ENCODE data around the gene HDHD3.
"Not testable (repeated sequence)": the region's sequence is repeated elsewhere in the genome, so short reads cannot be mapped to it uniquely, and the experiment has no call there.

Gene HDHD3

DNA sequence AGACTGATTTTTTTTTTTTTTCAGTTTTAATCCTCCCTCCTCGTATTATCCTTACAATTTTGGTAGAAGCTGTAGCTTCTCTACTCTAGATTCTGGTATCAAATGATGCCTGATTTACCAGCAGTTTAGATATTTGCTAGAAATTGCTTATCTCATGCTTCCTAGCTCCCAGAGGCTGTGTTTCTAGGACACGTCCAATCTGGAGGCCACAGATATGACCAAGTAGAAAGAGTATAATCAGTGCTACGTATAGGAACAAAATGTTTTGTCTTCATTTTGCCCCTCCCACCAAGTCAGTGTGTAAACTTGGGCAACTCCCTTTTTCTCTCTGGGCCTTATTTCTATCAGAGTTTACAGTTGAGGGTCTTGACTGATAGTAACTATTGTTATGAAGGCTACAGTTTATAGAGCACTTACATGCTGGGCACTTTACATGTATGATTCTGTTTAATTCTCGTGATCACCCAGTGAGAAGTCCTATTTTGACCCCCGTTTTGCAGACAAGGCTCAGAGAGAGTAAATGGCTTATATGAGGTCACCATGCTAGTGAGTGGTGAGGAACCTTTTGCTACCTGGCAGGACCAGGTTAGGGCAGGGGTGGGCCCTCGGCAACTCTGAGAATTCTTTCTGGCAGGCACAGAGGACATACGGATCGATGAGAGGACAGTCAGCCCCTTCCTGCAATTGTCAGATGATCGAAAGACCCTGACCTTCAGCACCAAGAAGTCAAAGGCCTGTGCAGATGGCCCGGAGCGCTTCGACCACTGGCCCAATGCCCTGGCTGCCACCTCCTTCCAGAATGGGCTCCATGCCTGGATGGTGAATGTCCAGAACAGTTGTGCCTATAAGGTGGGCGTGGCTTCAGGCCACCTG, 7.6 kb downstream of the HDHD3 start:
- TF ChIP-seq EZH2phosphoT487 (IDR thresholded peaks at IDR 0.05; ENCODE audit: borderline replicate concordance, low read length) (no peak), CTCF (IDR thresholded peaks at IDR 0.05; ENCODE audit: low read depth, low read length, poor library complexity, severe bottlenecking) (no peak)
- Histone ChIP-seq H3K4me2 (ENCODE audit: low read length) (no peak overlapping the region), H3K36me3 (ENCODE audit: control insufficient read depth, low read length) (peaks cover 17% of the 10 kb centered on the region), H3K4me1 (ENCODE audit: control insufficient read depth, low read length) (no peaks in the 10 kb centered on the region), H3K27me3 (ENCODE audit: control insufficient read depth, low read length) (no peaks in the 10 kb centered on the region), H3K9me3 (ENCODE audit: control insufficient read depth, insufficient read depth, low read length) (no peaks in the 10 kb centered on the region), H3K4me3 (ENCODE audit: low read length) (no peak overlapping the region), H3K79me2 (ENCODE audit: control insufficient read depth, low read length) (no peaks in the 10 kb centered on the region), H3K9me2 (replicated peaks; ENCODE audit: control insufficient read depth, low read length) (no peaks in the 10 kb centered on the region), H3K27ac (ENCODE audit: low read depth, low read length) (no peak overlapping the region), H4K20me1 (ENCODE audit: control insufficient read depth, insufficient read depth, low read depth, low read length) (no peaks in the 10 kb centered on the region), H3F3A (ENCODE audit: control insufficient read depth, insufficient read depth) (no peaks in the 10 kb centered on the region)

GRCh38 chr9:113368348-113368981, 8.3 kb downstream of the HDHD3 start:
- no peaks in the 10 kb centered on the region for H3K9me2 ChIP-seq (replicated peaks; ENCODE audit: control insufficient read depth, low read length)
- no peaks in the 10 kb centered on the region for H4K20me1 ChIP-seq (ENCODE audit: control insufficient read depth, insufficient read depth, low read depth, low read length)
- no peaks in the 10 kb centered on the region for H3F3A ChIP-seq (ENCODE audit: control insufficient read depth, insufficient read depth)
- H3K4me2 ChIP-seq (ENCODE audit: low read length), result no peak overlapping the region
- peaks cover 10% of the 10 kb centered on the region for H3K36me3 ChIP-seq (ENCODE audit: control insufficient read depth, low read length)
- H3K9me3 ChIP-seq (ENCODE audit: control insufficient read depth, insufficient read depth, low read length), result no peaks in the 10 kb centered on the region
- no peak overlapping the region for H3K4me3 ChIP-seq (ENCODE audit: low read length)
- H3K27me3 ChIP-seq (ENCODE audit: control insufficient read depth, low read length), result no peaks in the 10 kb centered on the region
- H3K4me1 ChIP-seq (ENCODE audit: control insufficient read depth, low read length), result no peaks in the 10 kb centered on the region
- H3K79me2 ChIP-seq (ENCODE audit: control insufficient read depth, low read length), result no peaks in the 10 kb centered on the region
- H3K27ac ChIP-seq (ENCODE audit: low read depth, low read length), result no peak overlapping the region
- TF ChIP-seq CTCF (IDR thresholded peaks at IDR 0.05; ENCODE audit: low read depth, low read length, poor library complexity, severe bottlenecking), result no peak
- TF ChIP-seq EZH2phosphoT487 (IDR thresholded peaks at IDR 0.05; ENCODE audit: borderline replicate concordance, low read length), result no peak

GRCh38 chr9:113365652-113366051, 11.1 kb downstream of the HDHD3 start:
- H3K4me2 ChIP-seq (ENCODE audit: low read length); H4K20me1 ChIP-seq (ENCODE audit: control insufficient read depth, insufficient read depth, low read depth, low read length); H3K36me3 ChIP-seq (ENCODE audit: control insufficient read depth, low read length); H3K4me3 ChIP-seq (ENCODE audit: low read length); H3K27ac ChIP-seq (ENCODE audit: low read depth, low read length); H3K27me3 ChIP-seq (ENCODE audit: control insufficient read depth, low read length); H3K9me2 ChIP-seq (replicated peaks; ENCODE audit: control insufficient read depth, low read length); H3K79me2 ChIP-seq (ENCODE audit: control insufficient read depth, low read length); H3F3A ChIP-seq (ENCODE audit: control insufficient read depth, insufficient read depth); H3K9me3 ChIP-seq (ENCODE audit: control insufficient read depth, insufficient read depth, low read length); H3K4me1 ChIP-seq (ENCODE audit: control insufficient read depth, low read length): not testable (repeated sequence)

DNA sequence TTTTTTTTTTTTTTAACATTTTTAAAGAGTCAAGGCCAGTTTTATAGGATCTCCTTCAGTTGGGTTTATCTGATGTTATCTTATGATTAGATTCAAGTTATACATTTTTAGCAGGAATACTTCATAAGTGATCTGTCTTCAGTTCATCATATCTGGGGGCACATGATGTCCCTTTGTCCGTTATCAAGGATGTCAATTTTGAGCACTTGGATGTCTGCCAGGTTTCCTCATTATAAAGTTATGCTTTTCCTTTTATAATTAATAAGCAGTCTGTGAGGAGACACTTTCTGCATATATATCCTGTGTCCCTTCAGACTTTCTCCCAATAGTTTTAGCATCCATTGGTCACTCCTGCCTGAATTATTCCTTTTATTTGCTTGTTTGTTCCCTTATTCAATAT, 11.8 kb downstream of the HDHD3 start:
- no peaks in the 10 kb centered on the region for H3F3A ChIP-seq (ENCODE audit: control insufficient read depth, insufficient read depth)
- no peak overlapping the region for H3K4me2 ChIP-seq (ENCODE audit: low read length)
- H3K27ac ChIP-seq (ENCODE audit: low read depth, low read length), result no peak overlapping the region
- H3K9me2 ChIP-seq (replicated peaks; ENCODE audit: control insufficient read depth, low read length), result no peaks in the 10 kb centered on the region
- H3K27me3 ChIP-seq (ENCODE audit: control insufficient read depth, low read length), result peaks cover 5% of the 10 kb centered on the region
- no peak overlapping the region for H3K4me3 ChIP-seq (ENCODE audit: low read length)
- no peaks in the 10 kb centered on the region for H4K20me1 ChIP-seq (ENCODE audit: control insufficient read depth, insufficient read depth, low read depth, low read length)
- no peaks in the 10 kb centered on the region for H3K79me2 ChIP-seq (ENCODE audit: control insufficient read depth, low read length)
- H3K4me1 ChIP-seq (ENCODE audit: control insufficient read depth, low read length), result no peaks in the 10 kb centered on the region
- no peaks in the 10 kb centered on the region for H3K36me3 ChIP-seq (ENCODE audit: control insufficient read depth, low read length)
- no peaks in the 10 kb centered on the region for H3K9me3 ChIP-seq (ENCODE audit: control insufficient read depth, insufficient read depth, low read length)
- TF ChIP-seq CTCF (IDR thresholded peaks at IDR 0.05; ENCODE audit: low read depth, low read length, poor library complexity, severe bottlenecking), result no peak

Data from DOHH2 (cell line).